K562 (cell line): ENCODE measurements around the gene KAT6B. TPM values are rescaled to one million over a fixed set of nuclear protein-coding genes. Genes with fewer than 3 reads are reported as not detected.

Experiments
- ATAC-seq: fragments of 200-7000 bp; cut with Tn5 transposase; 3 replicates; pipeline ENCODE4 v1.9.1; 2020; ENCODE audit warnings: moderate library complexity
- BruUV-seq: library from RNA; stranded (reverse); fragments of 400-500 nt; replicated peaks from 2 replicates; lab custom pipeline; 2021; lab: Mats Ljungman, UMichigan
- CTCF ChIA-PET: fragments of 300-600 bp; formaldehyde crosslinking; extraction: SDS; loops from one replicate; lab custom pipeline; 2021; ENCODE audit warnings: low intra/inter-chr PET ratio; lab: Yijun Ruan, JAX
- POLR2A ChIA-PET: fragments of 300-600, 350-650 bp; sonication (Branson Sonifier 250); formaldehyde crosslinking; extraction: SDS; loops from one replicate; lab custom pipeline; 2021; ENCODE audit warnings: antibody characterized with exemption, inconsistent platforms; lab: Yijun Ruan, JAX
- DNase-seq, 4 experiments: peaks; one replicate each; pipeline versions ENCODE4 v3.0.0 to v3.0.0-alpha.2; 2011 to 2018; ENCODE audit warnings: low spot score in 3 of 4, mixed read lengths in 3 of 4; ENCODE audit errors: extremely low read depth in 1 of 4
- FAIRE-seq: peaks from 2 replicates; lab custom pipeline; 2011; peaks lifted over from hg19 to GRCh38; lab: Jason Lieb, UNC
- H2AFZ ChIP-seq: 2 replicates; pipeline ENCODE4 v1.6.0; 2011; ENCODE audit warnings: low read depth, low read length, control low read depth, inconsistent platforms
- H3K27ac ChIP-seq: fragments of 200-600 bp; 3 replicates; pipeline ENCODE4 v1.8.0; 2011; ENCODE audit warnings: low read depth, mild to moderate bottlenecking, control low read depth, inconsistent platforms, low read length, moderate library complexity, mixed read lengths; ENCODE audit errors: extremely low read depth
- H3K27me3 ChIP-seq, 2 experiments: fragments of 300-600 bp in 1 of 2; 2 replicates in 1 of 2; 3 replicates in 1 of 2; pipeline versions ENCODE4 v1.6.0 to v1.8.0; 2011; ENCODE audit warnings: inconsistent platforms in 2 of 2, low read length in 2 of 2, mild to moderate bottlenecking in 1 of 2, mixed read lengths in 1 of 2, moderate library complexity in 1 of 2; ENCODE audit not compliant: control insufficient read depth in 2 of 2, insufficient read depth in 2 of 2
- H3K36me3 ChIP-seq: fragments of 300-600 bp; 3 replicates; pipeline ENCODE4 v1.8.0; 2011; ENCODE audit warnings: mild to moderate bottlenecking, low read length, inconsistent platforms; ENCODE audit not compliant: control insufficient read depth, insufficient read depth
- H3K4me1 ChIP-seq, 2 experiments: fragments of 200-600 bp in 1 of 2; replicated peaks in 1 of 2; 2 replicates in 1 of 2; 3 replicates in 1 of 2; pipeline versions ENCODE4 v1.5.1 to v1.8.0; 2011; ENCODE audit warnings: inconsistent platforms in 2 of 2, low read length in 2 of 2, mild to moderate bottlenecking in 1 of 2, mixed read lengths in 1 of 2, moderate library complexity in 1 of 2; ENCODE audit not compliant: control insufficient read depth in 2 of 2, insufficient read depth in 2 of 2
- H3K4me2 ChIP-seq: 2 replicates; pipeline ENCODE4 v1.6.1; 2011; ENCODE audit warnings: low read length, control low read depth, inconsistent platforms, mixed read lengths; ENCODE audit not compliant: insufficient read depth
- H3K4me3 ChIP-seq: fragments of 200-600 bp; sonication (generic), shearing (Covaris generic); 2 replicates; pipeline ENCODE4 v1.5.1; 2016; ENCODE audit warnings: control low read depth, inconsistent platforms
- H3K79me2 ChIP-seq: fragments of 200-600 bp; 3 replicates; pipeline ENCODE4 v1.8.0; 2011; ENCODE audit warnings: low read length, inconsistent platforms; ENCODE audit not compliant: control insufficient read depth, insufficient read depth
- H3K9ac ChIP-seq, 2 experiments: 2 replicates each; pipeline versions ENCODE4 v1.6.0 to v1.6.1; 2011; ENCODE audit warnings: low read depth in 2 of 2, low read length in 2 of 2, control low read depth in 1 of 2, inconsistent platforms in 1 of 2, mild to moderate bottlenecking in 1 of 2, mixed read lengths in 1 of 2; ENCODE audit not compliant: insufficient read depth in 1 of 2
- H3K9me1 ChIP-seq: one replicate; pipeline ENCODE4 v1.6.0; 2011; ENCODE audit warnings: inconsistent platforms, mild to moderate bottlenecking, low read length, moderate library complexity; ENCODE audit not compliant: control insufficient read depth, insufficient read depth
- H3K9me3 ChIP-seq: replicated peaks from 2 replicates; pipeline ENCODE4 v1.5.1; 2011; ENCODE audit warnings: low read depth, low read length, inconsistent platforms; ENCODE audit not compliant: control insufficient read depth, insufficient read depth
- H4K20me1 ChIP-seq: replicated peaks from 2 replicates; pipeline ENCODE4 v1.6.1; 2011; ENCODE audit warnings: low read length, inconsistent platforms, mixed read lengths; ENCODE audit not compliant: control insufficient read depth, insufficient read depth
- ATF2 ChIP-seq: sonication (generic); formaldehyde crosslinking; IDR thresholded peaks from 2 replicates; pipeline ENCODE4 v1.8.1; 2022; ENCODE audit warnings: missing genetic modification reagents
- CREB3 ChIP-seq: fragments of 450-650 bp; conservative IDR thresholded peaks from 2 replicates; pipeline ENCODE4 v1.6.1; 2016; ENCODE audit warnings: missing genetic modification characterization, low read depth, mild to moderate bottlenecking, missing compliant biosample characterization, moderate library complexity
- FOXA1 ChIP-seq: fragments of 450-650 bp; IDR thresholded peaks from 2 replicates; pipeline ENCODE4 v1.6.1; 2016; ENCODE audit warnings: mild to moderate bottlenecking, borderline replicate concordance
- MEIS2 ChIP-seq: fragments of 450-650 bp; IDR thresholded peaks from 2 replicates; pipeline ENCODE4 v1.6.1; 2014; ENCODE audit warnings: mild to moderate bottlenecking; ENCODE audit not compliant: partially characterized antibody
- NONO ChIP-seq, 2 experiments: fragments of 200-400 bp in 1 of 2; fragments of 450-650 bp in 1 of 2; formaldehyde crosslinking in 1 of 2; IDR thresholded peaks; 2 replicates each; pipeline ENCODE4 v1.6.1; 2017; ENCODE audit warnings: low read depth in 2 of 2, mild to moderate bottlenecking in 2 of 2, moderate library complexity in 2 of 2, low read length in 1 of 2
- NR2C1 ChIP-seq, 2 experiments: fragments of 450-650 bp; IDR thresholded peaks; 2 replicates each; pipeline ENCODE4 v1.6.1; 2017; ENCODE audit warnings: mild to moderate bottlenecking in 2 of 2, antibody characterized with exemption in 1 of 2, inconsistent platforms in 1 of 2, missing compliant biosample characterization in 1 of 2, missing genetic modification characterization in 1 of 2
- PRPF4 ChIP-seq: fragments of 200-400 bp; formaldehyde crosslinking; IDR thresholded peaks from one replicate; pipeline ENCODE4 v1.6.1; 2017; ENCODE audit warnings: low read length, low read depth, mild to moderate bottlenecking; ENCODE audit not compliant: insufficient read depth, poor library complexity, severe bottlenecking
- YY1 ChIP-seq, 3 experiments: IDR thresholded peaks; 2 replicates each; pipeline ENCODE4 v1.6.1; 2011; ENCODE audit warnings: low read length in 2 of 3, mild to moderate bottlenecking in 2 of 3, moderate library complexity in 2 of 3, borderline replicate concordance in 1 of 3, control low read depth in 1 of 3, low read depth in 1 of 3; ENCODE audit not compliant: insufficient read depth in 3 of 3, insufficient replicate concordance in 2 of 3, control insufficient read depth in 1 of 3, insufficient read length in 1 of 3; ENCODE audit errors: extremely low read depth in 1 of 3
- ZNF124 ChIP-seq: sonication (generic); formaldehyde crosslinking; IDR thresholded peaks from 2 replicates; pipeline ENCODE4 v1.8.1; 2022; ENCODE audit warnings: missing genetic modification reagents
- ZNF224 ChIP-seq: sonication (generic); formaldehyde crosslinking; IDR thresholded peaks from 2 replicates; pipeline ENCODE4 v1.8.0; 2022; ENCODE audit warnings: mild to moderate bottlenecking, missing genetic modification reagents
- ZNF354B ChIP-seq: fragments of 250-450 bp; sonication (Bioruptor Pico); IDR thresholded peaks from 2 replicates; pipeline ENCODE4 v1.4.0; 2020
- WGBS: fragments of 100-300 bp; shearing (Covaris generic); methylation state at CpG from one replicate; pipeline ENCODE4 v1.1.6; 2016; ENCODE audit warnings: low coverage, mixed read lengths; ENCODE audit not compliant: insufficient coverage; ENCODE audit errors: missing lambda C conversion rate; 5-methylcytosine and 5-hydroxymethylcytosine counted together
- in situ Hi-C: fragments of 300-500 bp; cut with MboI; formaldehyde crosslinking; loops from 4 replicates; pipeline ENCODE4 v1.15.0; 2018; ENCODE audit warnings: inconsistent platforms, mixed read lengths
- intact Hi-C: fragments of 100-400 bp; cut with micrococcal nuclease; formaldehyde crosslinking; loops from 2 replicates; pipeline ENCODE4 v1.14.2; 2022
- polyA plus RNA-seq, 8 experiments: library from polyadenylated mRNA; depleted of rRNA in 4 of 8; stranded (reverse) in 5 of 8; unstranded in 3 of 8; fragments of >200 nt; fragmentation: Nextera tagmentation in 2 of 8; fragmentation: Illumina TruSeq in 1 of 8; extraction: Ambion mirVana in 2 of 8; extraction: Trizol in 1 of 8; gene quantifications; 2 replicates each; pipeline versions ENCODE4 v1.2.1 to v1.2.3, GENCODE V29; 2011 to 2014; ENCODE audit warnings: inconsistent platforms in 1 of 8, missing spikeins in 1 of 8
- total RNA-seq, 7 experiments: library from RNA; depleted of rRNA in 6 of 7; stranded (reverse); fragments of >200 nt in 6 of 7; fragmentation: Illumina TruSeq in 2 of 7; extraction: Trizol in 2 of 7; gene quantifications; 2 replicates each; pipeline versions ENCODE4 v1.2.1 to v1.2.3, GENCODE V29; 2011 to 2021; ENCODE audit warnings: low replicate concordance in 1 of 7
- TF ChIP-seq, protein P1 (sequence below): sonication (generic); formaldehyde crosslinking; IDR thresholded peaks from 2 replicates; pipeline ENCODE4 v1.8.1; 2023; ENCODE audit warnings: mild to moderate bottlenecking, missing genetic modification reagents
- TF ChIP-seq, protein P2 (sequence below), 2 experiments: IDR thresholded peaks in 1 of 2; conservative IDR thresholded peaks in 1 of 2; 2 replicates each; pipeline ENCODE4 v1.6.1; 2016; ENCODE audit warnings: low read depth in 2 of 2, mild to moderate bottlenecking in 1 of 2, missing compliant biosample characterization in 1 of 2, missing genetic modification characterization in 1 of 2, moderate library complexity in 1 of 2

Gene KAT6B
- total and polyA plus RNA-seq, 9 of the 15 experiments (the other 6 are each of a cell fraction or from before 2014, with no cell fraction given): 1.4 to 9.2 (median 6.8) TPM

DNA sequence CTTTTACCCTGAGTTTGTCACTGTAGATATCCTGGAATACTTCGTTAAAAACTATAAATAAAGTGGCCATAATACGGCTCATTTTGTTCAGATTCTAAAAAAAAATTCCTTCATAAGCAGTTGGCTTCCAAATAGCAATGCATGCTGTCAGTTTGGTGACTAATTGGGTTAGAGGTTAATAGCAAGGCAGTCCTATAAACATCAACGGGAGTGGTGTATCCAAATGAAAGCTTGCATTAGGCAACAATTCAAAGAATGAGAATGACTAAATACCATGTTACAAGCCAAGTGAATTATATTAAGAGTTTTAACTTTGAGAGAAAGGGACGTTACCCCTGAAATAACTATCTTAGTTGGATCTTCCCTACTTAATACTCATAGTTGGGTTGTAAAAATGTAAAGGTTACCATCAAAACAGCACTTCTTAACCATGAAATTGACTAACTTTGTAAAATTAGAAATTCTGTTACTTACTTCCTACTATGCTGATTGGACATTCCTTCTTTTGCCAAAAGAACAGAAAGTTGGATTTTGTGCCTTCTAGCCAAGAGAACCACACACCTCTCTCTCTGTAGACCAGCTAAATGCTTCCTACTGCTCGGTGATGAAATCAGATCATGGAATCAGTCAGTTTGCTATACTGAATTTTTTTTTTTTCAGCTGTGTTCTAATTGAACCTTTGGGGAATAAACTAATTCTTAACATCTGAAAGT lies 98.0 kb downstream of the KAT6B start:
- in situ Hi-C loops: no loop called here
- FAIRE-seq (no peak), ATAC-seq (no peak), DNase-seq (no peak)
- POLR2A ChIA-PET: interaction anchor here (0.6 to 2.1 kb wide), 3 partner anchors 9 to 11 kb away, joined by 3 to 11 read pairs (median 4); no protein-coding TSS in a partner anchor
- CTCF ChIA-PET: no interaction called here
- H2AFZ ChIP-seq: no peak overlapping the region
- H3K4me2 ChIP-seq: no peak overlapping the region
- no peaks in the 10 kb centered on the region for H3K36me3 ChIP-seq
- H3K9ac ChIP-seq: no peak overlapping the region
- no peaks in the 10 kb centered on the region for H3K9me1 ChIP-seq
- peaks cover 9 to 14% of the 10 kb centered on the region in 2 experiments; a peak in 3 of 5 replicates for H3K4me1 ChIP-seq
- H4K20me1 ChIP-seq: no peaks in the 10 kb centered on the region
- WGBS: 20% methylated on average over 5 of the region's 5 CpGs
- no peaks in the 10 kb centered on the region for H3K79me2 ChIP-seq
- H3K27ac ChIP-seq: no peak overlapping the region
- intact Hi-C loops: no loop called here
- no TSS peak for BruUV-seq
- H3K27me3 ChIP-seq: no peaks in the 10 kb centered on the region
- H3K4me3 ChIP-seq: no peak overlapping the region
- no peaks in the 10 kb centered on the region for H3K9me3 ChIP-seq
- TF ChIP-seq ZNF224 (CRISPR knock-in tag) (no peak), ZNF124 (CRISPR knock-in tag) (no peak), ZNF354B (CRISPR knock-in tag) (no peak), CREB3 (tag) (no peak), PRPF4 (no peak), ATF2 (no peak), NONO (IDR thresholded peaks at IDR 0.05; ENCODE audit: low read depth in 2 of 2, low read length in 1 of 2) (no peak), NR2C1 (IDR thresholded peaks at IDR 0.05) (no peak), NR2C1 (tag; IDR thresholded peaks at IDR 0.05) (peak; percentile 52; the same call in 1 of the 2 replicates), FOXA1 (no peak), YY1 (IDR thresholded peaks at IDR 0.05; ENCODE audit: borderline replicate concordance in 1 of 3, control insufficient read depth in 1 of 3, extremely low read depth in 1 of 3, insufficient read depth in 3 of 3, insufficient read length in 1 of 3, insufficient replicate concordance in 2 of 3, low read depth in 1 of 3, low read length in 2 of 3) (no peak), MEIS2 (peak; percentile 6)
- TF ChIP-seq, protein P1, sequence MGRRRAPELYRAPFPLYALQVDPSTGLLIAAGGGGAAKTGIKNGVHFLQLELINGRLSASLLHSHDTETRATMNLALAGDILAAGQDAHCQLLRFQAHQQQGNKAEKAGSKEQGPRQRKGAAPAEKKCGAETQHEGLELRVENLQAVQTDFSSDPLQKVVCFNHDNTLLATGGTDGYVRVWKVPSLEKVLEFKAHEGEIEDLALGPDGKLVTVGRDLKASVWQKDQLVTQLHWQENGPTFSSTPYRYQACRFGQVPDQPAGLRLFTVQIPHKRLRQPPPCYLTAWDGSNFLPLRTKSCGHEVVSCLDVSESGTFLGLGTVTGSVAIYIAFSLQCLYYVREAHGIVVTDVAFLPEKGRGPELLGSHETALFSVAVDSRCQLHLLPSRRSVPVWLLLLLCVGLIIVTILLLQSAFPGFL (CRISPR knock-in tag): no peak
- TF ChIP-seq, protein P2, sequence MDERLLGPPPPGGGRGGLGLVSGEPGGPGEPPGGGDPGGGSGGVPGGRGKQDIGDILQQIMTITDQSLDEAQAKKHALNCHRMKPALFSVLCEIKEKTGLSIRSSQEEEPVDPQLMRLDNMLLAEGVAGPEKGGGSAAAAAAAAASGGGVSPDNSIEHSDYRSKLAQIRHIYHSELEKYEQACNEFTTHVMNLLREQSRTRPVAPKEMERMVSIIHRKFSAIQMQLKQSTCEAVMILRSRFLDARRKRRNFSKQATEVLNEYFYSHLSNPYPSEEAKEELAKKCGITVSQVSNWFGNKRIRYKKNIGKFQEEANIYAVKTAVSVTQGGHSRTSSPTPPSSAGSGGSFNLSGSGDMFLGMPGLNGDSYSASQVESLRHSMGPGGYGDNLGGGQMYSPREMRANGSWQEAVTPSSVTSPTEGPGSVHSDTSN (CRISPR knock-in tag; IDR thresholded peaks at IDR 0.05; ENCODE audit: low read depth): no peak
- TF ChIP-seq, protein P2 (tag; conservative IDR thresholded peaks at IDR 0.05; ENCODE audit: low read depth): 0 out of 2 replicates have a peak, but pooled peaks have one; percentile 13
